Measurements from ENCODE around the gene TMA7B. TPM values are rescaled to one million over a fixed set of nuclear protein-coding genes. Genes with fewer than 3 reads are reported as not detected.
A peak's percentile ranks its signal among the peaks of the same experiment; 100 is the strongest.

Gene TMA7B
- total RNA-seq, 2 donors from 2014 or later = 7.2 to 22.5 TPM

GRCh38 chr22:39996732-39997131 lies 36.5 kb downstream of the TMA7B start:
- Mint-ChIP-seq H3K4me1 (peaks cover 4% of the 10 kb centered on the region), H3K27ac (no peak overlapping the region), H3K27me3 (peaks cover 51% of the 10 kb centered on the region), H3K4me3 (no peak overlapping the region), H3K36me3 (ENCODE audit: low read depth) (no peaks in the 10 kb centered on the region)
- ATAC-seq (no peak), DNase-seq (no peak)
- no peaks in the 10 kb centered on the region for H3K9me3 ChIP-seq (ENCODE audit: control insufficient read depth, low read length, poor library complexity, severe bottlenecking)

GRCh38 chr22:39997421-39997820 lies 37.2 kb downstream of the TMA7B start:
- no peaks in the 10 kb centered on the region for H3K9me3 ChIP-seq (ENCODE audit: control insufficient read depth, low read length, poor library complexity, severe bottlenecking)
- no peaks in the 10 kb centered on the region for H3K36me3 Mint-ChIP-seq (ENCODE audit: low read depth)
- no peak for ATAC-seq
- peaks cover 4% of the 10 kb centered on the region for H3K4me1 Mint-ChIP-seq
- H3K4me3 Mint-ChIP-seq = no peak overlapping the region
- H3K27ac Mint-ChIP-seq = no peak overlapping the region
- peaks cover 44% of the 10 kb centered on the region for H3K27me3 Mint-ChIP-seq
- no peak for DNase-seq

- ATAC-seq (no peak), DNase-seq (no peak)
- H3K4me3 Mint-ChIP-seq = no peak overlapping the region
- no peaks in the 10 kb centered on the region for H3K9me3 ChIP-seq (ENCODE audit: control insufficient read depth, low read length, poor library complexity, severe bottlenecking)
- no peaks in the 10 kb centered on the region for H3K36me3 Mint-ChIP-seq (ENCODE audit: low read depth)
- H3K27ac Mint-ChIP-seq = no peak overlapping the region
- H3K27me3 Mint-ChIP-seq = peaks cover 37% of the 10 kb centered on the region
- peaks cover 4% of the 10 kb centered on the region for H3K4me1 Mint-ChIP-seq
Observed at GRCh38 chr22:39997939-39998726, 37.9 kb downstream of the TMA7B start.

GRCh38 chr22:39999144-39999757 lies 39.1 kb downstream of the TMA7B start:
- H3K36me3 Mint-ChIP-seq (ENCODE audit: low read depth) = no peaks in the 10 kb centered on the region
- no peak for ATAC-seq
- no peak overlapping the region for H3K4me3 Mint-ChIP-seq
- no peak for DNase-seq
- H3K9me3 ChIP-seq (ENCODE audit: control insufficient read depth, low read length, poor library complexity, severe bottlenecking) = no peaks in the 10 kb centered on the region
- peaks cover 30% of the 10 kb centered on the region for H3K27me3 Mint-ChIP-seq
- H3K27ac Mint-ChIP-seq = no peak overlapping the region
- H3K4me1 Mint-ChIP-seq = no peaks in the 10 kb centered on the region

- Mint-ChIP-seq H3K27ac (no peak overlapping the region), H3K4me3 (no peak overlapping the region), H3K4me1 (no peaks in the 10 kb centered on the region), H3K27me3 (peaks cover 36% of the 10 kb centered on the region), H3K36me3 (ENCODE audit: low read depth) (no peaks in the 10 kb centered on the region)
- H3K9me3 ChIP-seq (ENCODE audit: control insufficient read depth, low read length, poor library complexity, severe bottlenecking) = no peaks in the 10 kb centered on the region
- ATAC-seq (no peak), DNase-seq (no peak)
Observed at GRCh38 chr22:40000171-40000570, 40.0 kb downstream of the TMA7B start.

GRCh38 chr22:40001106-40001505 lies 40.9 kb downstream of the TMA7B start:
- peaks cover 38% of the 10 kb centered on the region for H3K27me3 Mint-ChIP-seq
- no peak for DNase-seq
- H3K9me3 ChIP-seq (ENCODE audit: control insufficient read depth, low read length, poor library complexity, severe bottlenecking) = no peaks in the 10 kb centered on the region
- H3K27ac Mint-ChIP-seq = peak overlapping the region; percentile 59
- no peaks in the 10 kb centered on the region for H3K4me1 Mint-ChIP-seq
- H3K36me3 Mint-ChIP-seq (ENCODE audit: low read depth) = no peaks in the 10 kb centered on the region
- no peak overlapping the region for H3K4me3 Mint-ChIP-seq
- no peak for ATAC-seq

- ATAC-seq (no peak), DNase-seq (no peak)
- no peak overlapping the region for H3K4me3 Mint-ChIP-seq
- no peak overlapping the region for H3K27ac Mint-ChIP-seq
- H3K4me1 Mint-ChIP-seq = no peaks in the 10 kb centered on the region
- no peaks in the 10 kb centered on the region for H3K9me3 ChIP-seq (ENCODE audit: control insufficient read depth, low read length, poor library complexity, severe bottlenecking)
- H3K27me3 Mint-ChIP-seq = peaks cover 31% of the 10 kb centered on the region
- H3K36me3 Mint-ChIP-seq (ENCODE audit: low read depth) = no peaks in the 10 kb centered on the region
Observed at GRCh38 chr22:40001800-40002577, 41.8 kb downstream of the TMA7B start.

- no peak for DNase-seq
- Mint-ChIP-seq H3K36me3 (ENCODE audit: low read depth) (peaks cover 2% of the 10 kb centered on the region), H3K4me3 (no peak overlapping the region), H3K27me3 (peaks cover 27% of the 10 kb centered on the region), H3K27ac (no peak overlapping the region), H3K4me1 (peaks cover 3% of the 10 kb centered on the region)
- no peaks in the 10 kb centered on the region for H3K9me3 ChIP-seq (ENCODE audit: control insufficient read depth, low read length, poor library complexity, severe bottlenecking)
- ATAC-seq = no peak
Observed at GRCh38 chr22:40002935-40003715, 42.9 kb downstream of the TMA7B start.

- DNase-seq (no peak), ATAC-seq (no peak)
- no peaks in the 10 kb centered on the region for H3K9me3 ChIP-seq (ENCODE audit: control insufficient read depth, low read length, poor library complexity, severe bottlenecking)
- Mint-ChIP-seq H3K36me3 (ENCODE audit: low read depth) (peaks cover 2% of the 10 kb centered on the region), H3K4me1 (peaks cover 11% of the 10 kb centered on the region), H3K27me3 (peaks cover 29% of the 10 kb centered on the region), H3K27ac (no peak overlapping the region), H3K4me3 (no peak overlapping the region)
Observed at GRCh38 chr22:40004836-40005235, 44.6 kb downstream of the TMA7B start.

GRCh38 chr22:40006641-40007040 lies 46.4 kb downstream of the TMA7B start:
- ATAC-seq (no peak), DNase-seq (no peak)
- H3K9me3 ChIP-seq (ENCODE audit: control insufficient read depth, low read length, poor library complexity, severe bottlenecking) = no peaks in the 10 kb centered on the region
- Mint-ChIP-seq H3K27me3 (peaks cover 44% of the 10 kb centered on the region), H3K27ac (no peak overlapping the region), H3K36me3 (ENCODE audit: low read depth) (peaks cover 2% of the 10 kb centered on the region), H3K4me1 (peaks cover 11% of the 10 kb centered on the region), H3K4me3 (no peak overlapping the region)

GRCh38 chr22:40007853-40008710 lies 47.9 kb downstream of the TMA7B start:
- DNase-seq = no peak
- H3K9me3 ChIP-seq (ENCODE audit: control insufficient read depth, low read length, poor library complexity, severe bottlenecking) = no peaks in the 10 kb centered on the region
- Mint-ChIP-seq H3K27me3 (peaks cover 49% of the 10 kb centered on the region), H3K36me3 (ENCODE audit: low read depth) (peaks cover 2% of the 10 kb centered on the region), H3K4me1 (peaks cover 11% of the 10 kb centered on the region), H3K4me3 (no peak overlapping the region), H3K27ac (peak overlapping the region; percentile 69)
- ATAC-seq = peak; percentile 16

GRCh38 chr22:40008726-40009291 lies 48.6 kb downstream of the TMA7B start:
- H3K9me3 ChIP-seq (ENCODE audit: control insufficient read depth, low read length, poor library complexity, severe bottlenecking) = no peaks in the 10 kb centered on the region
- Mint-ChIP-seq H3K27me3 (peaks cover 49% of the 10 kb centered on the region), H3K4me1 (peaks cover 11% of the 10 kb centered on the region), H3K4me3 (no peak overlapping the region), H3K27ac (no peak overlapping the region), H3K36me3 (ENCODE audit: low read depth) (peaks cover 4% of the 10 kb centered on the region)
- DNase-seq (no peak), ATAC-seq (no peak)
